Measurements from ENCODE around the gene DIP2C. TPM values are rescaled to one million over a fixed set of nuclear protein-coding genes. Genes with fewer than 3 reads are reported as not detected.

The DIP2C gene
- total RNA-seq, 2 donors from 2014 or later: 13.0 to 13.7 TPM

DNA sequence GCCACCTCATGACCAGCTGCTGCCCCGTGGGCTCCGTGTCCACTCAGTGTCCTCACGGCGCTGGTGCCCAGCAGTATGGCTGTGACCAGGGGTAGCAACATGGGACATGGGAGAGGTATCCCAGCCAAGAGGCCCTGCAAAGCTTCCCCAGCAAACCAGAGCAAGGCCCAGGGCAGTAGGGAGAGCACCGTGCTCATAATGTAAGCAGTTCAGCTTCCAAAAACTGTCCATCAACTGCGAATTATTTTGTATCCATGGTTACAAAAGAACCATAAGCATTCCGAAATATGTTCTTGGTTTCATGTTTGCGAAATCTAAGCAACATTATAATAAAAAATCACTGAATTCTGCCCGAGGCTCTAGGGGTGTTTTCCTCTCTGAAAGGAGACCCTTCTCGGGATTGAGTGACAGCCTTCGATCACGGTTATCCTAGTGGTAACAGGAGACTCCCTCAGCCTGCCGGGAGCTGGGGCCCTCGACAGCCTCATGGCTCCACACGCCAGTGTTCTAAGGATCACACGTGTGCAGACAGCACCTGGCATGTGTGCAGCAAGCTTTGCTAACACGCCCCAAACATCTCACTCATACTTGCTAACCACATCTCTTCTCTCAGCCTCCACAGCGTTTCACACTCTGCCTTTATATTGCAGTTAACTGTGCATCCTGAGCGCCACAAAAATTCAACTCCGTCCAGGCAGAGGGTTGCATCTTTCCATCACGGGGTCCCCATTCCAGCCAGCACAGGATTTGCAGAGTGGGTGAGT, 117.6 kb downstream of the DIP2C start:
- peaks cover 6% of the 10 kb centered on the region for H3K36me3 Mint-ChIP-seq (ENCODE audit: low read depth)
- H3K36me3 ChIP-seq (ENCODE audit: control insufficient read depth, insufficient read depth, low read length): no peaks in the 10 kb centered on the region
- DNase-seq: no peak
- no peaks in the 10 kb centered on the region for H3K27me3 ChIP-seq (ENCODE audit: control insufficient read depth, insufficient read depth, low read length, poor library complexity, severe bottlenecking)
- WGBS, 2 experiments (ENCODE audit: insufficient coverage in 1 of 2, insufficient read length in 1 of 2): 94 to 97% methylated on average over 18 to 21 of the region's 21 CpGs
- H3K4me1 Mint-ChIP-seq: peaks cover 3% of the 10 kb centered on the region
- H3K27me3 Mint-ChIP-seq (ENCODE audit: insufficient read depth): no peaks in the 10 kb centered on the region
- H3K4me1 ChIP-seq (ENCODE audit: control insufficient read depth, insufficient read depth, low read length): no peaks in the 10 kb centered on the region
- no peak overlapping the region for H3K27ac Mint-ChIP-seq
- TF ChIP-seq, protein P1, sequence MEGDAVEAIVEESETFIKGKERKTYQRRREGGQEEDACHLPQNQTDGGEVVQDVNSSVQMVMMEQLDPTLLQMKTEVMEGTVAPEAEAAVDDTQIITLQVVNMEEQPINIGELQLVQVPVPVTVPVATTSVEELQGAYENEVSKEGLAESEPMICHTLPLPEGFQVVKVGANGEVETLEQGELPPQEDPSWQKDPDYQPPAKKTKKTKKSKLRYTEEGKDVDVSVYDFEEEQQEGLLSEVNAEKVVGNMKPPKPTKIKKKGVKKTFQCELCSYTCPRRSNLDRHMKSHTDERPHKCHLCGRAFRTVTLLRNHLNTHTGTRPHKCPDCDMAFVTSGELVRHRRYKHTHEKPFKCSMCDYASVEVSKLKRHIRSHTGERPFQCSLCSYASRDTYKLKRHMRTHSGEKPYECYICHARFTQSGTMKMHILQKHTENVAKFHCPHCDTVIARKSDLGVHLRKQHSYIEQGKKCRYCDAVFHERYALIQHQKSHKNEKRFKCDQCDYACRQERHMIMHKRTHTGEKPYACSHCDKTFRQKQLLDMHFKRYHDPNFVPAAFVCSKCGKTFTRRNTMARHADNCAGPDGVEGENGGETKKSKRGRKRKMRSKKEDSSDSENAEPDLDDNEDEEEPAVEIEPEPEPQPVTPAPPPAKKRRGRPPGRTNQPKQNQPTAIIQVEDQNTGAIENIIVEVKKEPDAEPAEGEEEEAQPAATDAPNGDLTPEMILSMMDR (conservative IDR thresholded peaks at IDR 0.05): no peak
- no peak overlapping the region for H3K4me3 ChIP-seq (ENCODE audit: low read length)
- no peak overlapping the region for H3K9ac ChIP-seq (ENCODE audit: extremely low read depth, low read length, poor library complexity, severe bottlenecking)
- H3K4me3 Mint-ChIP-seq: no peak overlapping the region
- no peaks in the 10 kb centered on the region for H3K9me3 ChIP-seq (ENCODE audit: control insufficient read depth, low read length)
- peaks cover 10% of the 10 kb centered on the region for H3K9me3 Mint-ChIP-seq
- H3K27ac ChIP-seq (ENCODE audit: low read depth, low read length): no peak overlapping the region

DNA sequence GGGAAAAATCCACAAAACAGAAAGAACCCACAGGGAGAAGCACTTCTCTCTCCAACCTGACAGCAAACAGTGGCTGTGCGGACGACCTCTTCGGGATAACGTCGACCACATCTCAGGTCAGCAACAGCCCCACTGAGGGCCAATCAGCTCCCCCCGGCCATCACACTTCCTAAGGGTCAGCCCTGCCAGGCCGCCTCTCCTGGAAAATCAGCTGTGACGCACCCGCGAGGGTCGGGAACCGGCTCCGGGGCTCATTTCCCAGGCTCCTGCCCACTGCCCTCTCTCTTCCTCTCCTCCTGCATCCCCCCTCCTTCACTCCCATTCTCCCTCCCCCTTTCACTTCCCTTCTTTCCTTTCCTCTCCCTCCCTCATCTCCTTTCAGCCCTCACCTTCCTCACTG, 118.3 kb downstream of the DIP2C start:
- no peak for DNase-seq
- Histone ChIP-seq H3K27ac (ENCODE audit: low read depth, low read length) (no peak overlapping the region), H3K4me3 (ENCODE audit: low read length) (no peak overlapping the region), H3K9me3 (ENCODE audit: control insufficient read depth, low read length) (no peaks in the 10 kb centered on the region), H3K9ac (ENCODE audit: extremely low read depth, low read length, poor library complexity, severe bottlenecking) (no peak overlapping the region), H3K36me3 (ENCODE audit: control insufficient read depth, insufficient read depth, low read length) (no peaks in the 10 kb centered on the region), H3K27me3 (ENCODE audit: control insufficient read depth, insufficient read depth, low read length, poor library complexity, severe bottlenecking) (no peaks in the 10 kb centered on the region), H3K4me1 (ENCODE audit: control insufficient read depth, insufficient read depth, low read length) (no peaks in the 10 kb centered on the region)
- H3K27me3 Mint-ChIP-seq (ENCODE audit: insufficient read depth): no peaks in the 10 kb centered on the region
- 89 to 90% methylated on average over 7 to 13 of the region's 13 CpGs for WGBS, 2 experiments (ENCODE audit: insufficient coverage in 1 of 2, insufficient read length in 1 of 2)
- H3K9me3 Mint-ChIP-seq: peaks cover 10% of the 10 kb centered on the region
- no peak overlapping the region for H3K4me3 Mint-ChIP-seq
- peaks cover 3% of the 10 kb centered on the region for H3K4me1 Mint-ChIP-seq
- no peak overlapping the region for H3K27ac Mint-ChIP-seq
- TF ChIP-seq, protein P1 (conservative IDR thresholded peaks at IDR 0.05): no peak
- peaks cover 6% of the 10 kb centered on the region for H3K36me3 Mint-ChIP-seq (ENCODE audit: low read depth)

DNA sequence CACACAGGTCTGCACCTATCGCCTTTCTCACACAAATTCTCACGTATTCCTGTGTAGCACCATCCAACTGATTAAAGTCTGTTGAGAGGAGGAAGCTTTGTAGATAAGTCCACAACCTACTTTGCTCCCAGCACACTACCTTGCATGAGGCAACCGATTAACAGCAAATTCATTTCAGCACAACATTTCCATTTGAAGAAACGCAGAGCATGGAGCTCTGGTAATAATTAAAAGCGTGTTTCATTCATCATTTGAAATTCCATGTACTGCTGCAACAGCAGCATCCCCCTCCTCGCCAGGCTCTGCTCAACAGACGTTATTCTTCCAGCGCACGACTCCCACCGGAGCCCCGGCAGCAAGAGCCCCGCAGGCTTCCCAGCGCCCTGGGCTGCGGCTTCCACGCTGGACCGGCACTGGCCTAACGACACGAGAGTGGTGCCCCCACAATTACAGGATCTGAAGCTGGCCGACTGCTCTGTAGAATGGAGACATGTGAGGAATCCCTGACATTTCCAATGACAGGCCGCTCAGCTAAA, 118.8 kb downstream of the DIP2C start:
- H3K4me3 ChIP-seq (ENCODE audit: low read length): no peak overlapping the region
- H3K36me3 Mint-ChIP-seq (ENCODE audit: low read depth): peaks cover 6% of the 10 kb centered on the region
- no peak overlapping the region for H3K27ac Mint-ChIP-seq
- H3K4me1 ChIP-seq (ENCODE audit: control insufficient read depth, insufficient read depth, low read length): no peaks in the 10 kb centered on the region
- peaks cover 10% of the 10 kb centered on the region for H3K9me3 Mint-ChIP-seq
- H3K9me3 ChIP-seq (ENCODE audit: control insufficient read depth, low read length): no peaks in the 10 kb centered on the region
- WGBS, 2 experiments (ENCODE audit: insufficient coverage in 1 of 2, insufficient read length in 1 of 2): 95% methylated on average over 6 to 20 of the region's 20 CpGs
- no peaks in the 10 kb centered on the region for H3K27me3 ChIP-seq (ENCODE audit: control insufficient read depth, insufficient read depth, low read length, poor library complexity, severe bottlenecking)
- H3K9ac ChIP-seq (ENCODE audit: extremely low read depth, low read length, poor library complexity, severe bottlenecking): no peak overlapping the region
- H3K4me1 Mint-ChIP-seq: peaks cover 3% of the 10 kb centered on the region
- no peak overlapping the region for H3K27ac ChIP-seq (ENCODE audit: low read depth, low read length)
- no peak overlapping the region for H3K4me3 Mint-ChIP-seq
- no peak for DNase-seq
- no peaks in the 10 kb centered on the region for H3K27me3 Mint-ChIP-seq (ENCODE audit: insufficient read depth)
- TF ChIP-seq, protein P1 (conservative IDR thresholded peaks at IDR 0.05): no peak
- H3K36me3 ChIP-seq (ENCODE audit: control insufficient read depth, insufficient read depth, low read length): no peaks in the 10 kb centered on the region
